ENCODE measurements around the gene TRAPPC11. TPM values are rescaled to one million over a fixed set of nuclear protein-coding genes. Genes with fewer than 3 reads are reported as not detected.

TRAPPC11 gene
- total and polyA plus RNA-seq, 2 of the 13 experiments (the other 11 are each of a cell fraction or from before 2014, with no cell fraction given) = 18.0 to 23.2 TPM

DNA sequence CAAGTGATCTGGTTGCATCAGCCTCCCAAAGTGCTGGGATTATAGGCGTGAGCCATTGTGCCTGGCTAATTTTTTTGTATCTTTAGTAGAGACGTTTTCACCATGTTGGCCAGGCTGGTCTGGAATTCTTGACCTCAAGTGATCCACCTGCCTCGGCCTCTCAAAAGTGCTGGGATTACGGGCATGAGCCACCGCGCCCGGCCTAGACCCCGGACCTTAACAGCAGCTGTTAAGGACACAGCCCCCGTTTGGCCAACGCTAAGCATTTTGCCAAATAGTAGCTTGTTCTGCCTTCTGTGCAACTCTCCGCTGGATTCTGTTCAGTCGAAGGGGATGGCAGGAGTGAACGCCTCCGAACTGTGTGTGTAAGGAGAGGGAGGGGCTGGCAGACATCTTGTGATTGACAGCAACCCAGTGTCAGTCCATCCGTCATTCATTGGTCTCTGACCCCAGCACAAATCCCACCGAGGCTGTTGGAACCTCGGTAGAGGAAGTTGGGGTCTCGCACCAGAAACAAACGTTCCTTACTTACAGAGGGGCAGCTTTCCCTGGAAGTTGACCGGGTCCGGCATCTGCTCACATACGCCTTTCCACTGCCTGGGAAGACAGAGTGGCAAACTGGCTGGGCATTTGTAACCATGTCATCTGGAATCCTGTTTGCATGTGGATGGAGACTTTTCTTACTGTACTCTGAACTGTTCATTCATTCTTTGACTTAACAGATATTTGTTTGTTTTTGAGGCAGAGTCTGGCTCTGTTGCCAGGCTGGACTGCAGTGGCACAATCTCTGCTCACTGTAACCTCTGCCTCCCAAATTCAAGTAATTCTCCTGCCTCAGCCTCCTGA lies 69.4 kb downstream of the TRAPPC11 start (continued):
- TF ChIP-seq, protein P1, sequence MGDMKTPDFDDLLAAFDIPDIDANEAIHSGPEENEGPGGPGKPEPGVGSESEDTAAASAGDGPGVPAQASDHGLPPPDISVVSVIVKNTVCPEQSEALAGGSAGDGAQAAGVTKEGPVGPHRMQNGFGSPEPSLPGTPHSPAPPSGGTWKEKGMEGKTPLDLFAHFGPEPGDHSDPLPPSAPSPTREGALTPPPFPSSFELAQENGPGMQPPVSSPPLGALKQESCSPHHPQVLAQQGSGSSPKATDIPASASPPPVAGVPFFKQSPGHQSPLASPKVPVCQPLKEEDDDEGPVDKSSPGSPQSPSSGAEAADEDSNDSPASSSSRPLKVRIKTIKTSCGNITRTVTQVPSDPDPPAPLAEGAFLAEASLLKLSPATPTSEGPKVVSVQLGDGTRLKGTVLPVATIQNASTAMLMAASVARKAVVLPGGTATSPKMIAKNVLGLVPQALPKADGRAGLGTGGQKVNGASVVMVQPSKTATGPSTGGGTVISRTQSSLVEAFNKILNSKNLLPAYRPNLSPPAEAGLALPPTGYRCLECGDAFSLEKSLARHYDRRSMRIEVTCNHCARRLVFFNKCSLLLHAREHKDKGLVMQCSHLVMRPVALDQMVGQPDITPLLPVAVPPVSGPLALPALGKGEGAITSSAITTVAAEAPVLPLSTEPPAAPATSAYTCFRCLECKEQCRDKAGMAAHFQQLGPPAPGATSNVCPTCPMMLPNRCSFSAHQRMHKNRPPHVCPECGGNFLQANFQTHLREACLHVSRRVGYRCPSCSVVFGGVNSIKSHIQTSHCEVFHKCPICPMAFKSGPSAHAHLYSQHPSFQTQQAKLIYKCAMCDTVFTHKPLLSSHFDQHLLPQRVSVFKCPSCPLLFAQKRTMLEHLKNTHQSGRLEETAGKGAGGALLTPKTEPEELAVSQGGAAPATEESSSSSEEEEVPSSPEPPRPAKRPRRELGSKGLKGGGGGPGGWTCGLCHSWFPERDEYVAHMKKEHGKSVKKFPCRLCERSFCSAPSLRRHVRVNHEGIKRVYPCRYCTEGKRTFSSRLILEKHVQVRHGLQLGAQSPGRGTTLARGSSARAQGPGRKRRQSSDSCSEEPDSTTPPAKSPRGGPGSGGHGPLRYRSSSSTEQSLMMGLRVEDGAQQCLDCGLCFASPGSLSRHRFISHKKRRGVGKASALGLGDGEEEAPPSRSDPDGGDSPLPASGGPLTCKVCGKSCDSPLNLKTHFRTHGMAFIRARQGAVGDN (CRISPR knock-in tag; IDR thresholded peaks at IDR 0.05) = peak; percentile 44
- TF ChIP-seq, protein P2, sequence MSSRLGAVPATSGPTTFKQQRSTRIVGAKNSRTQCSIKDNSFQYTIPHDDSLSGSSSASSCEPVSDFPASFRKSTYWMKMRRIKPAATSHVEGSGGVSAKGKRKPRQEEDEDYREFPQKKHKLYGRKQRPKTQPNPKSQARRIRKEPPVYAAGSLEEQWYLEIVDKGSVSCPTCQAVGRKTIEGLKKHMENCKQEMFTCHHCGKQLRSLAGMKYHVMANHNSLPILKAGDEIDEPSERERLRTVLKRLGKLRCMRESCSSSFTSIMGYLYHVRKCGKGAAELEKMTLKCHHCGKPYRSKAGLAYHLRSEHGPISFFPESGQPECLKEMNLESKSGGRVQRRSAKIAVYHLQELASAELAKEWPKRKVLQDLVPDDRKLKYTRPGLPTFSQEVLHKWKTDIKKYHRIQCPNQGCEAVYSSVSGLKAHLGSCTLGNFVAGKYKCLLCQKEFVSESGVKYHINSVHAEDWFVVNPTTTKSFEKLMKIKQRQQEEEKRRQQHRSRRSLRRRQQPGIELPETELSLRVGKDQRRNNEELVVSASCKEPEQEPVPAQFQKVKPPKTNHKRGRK (CRISPR knock-in tag; IDR thresholded peaks at IDR 0.05) = no peak
- no peak for TF ChIP-seq ZNF343 (CRISPR knock-in tag; IDR thresholded peaks at IDR 0.05)
- TF ChIP-seq TAF1 (CRISPR knock-in tag; IDR thresholded peaks at IDR 0.05) = no peak
- TF ChIP-seq MYC (CRISPR knock-in tag; IDR thresholded peaks at IDR 0.05; ENCODE audit: borderline replicate concordance) = peak; percentile 20; the same call in 1 of the 2 replicates
- no peak; the same call in 1 of the 2 replicates for TF ChIP-seq PITX1 (CRISPR knock-in tag; IDR thresholded peaks at IDR 0.05)
- TF ChIP-seq, protein P3, sequence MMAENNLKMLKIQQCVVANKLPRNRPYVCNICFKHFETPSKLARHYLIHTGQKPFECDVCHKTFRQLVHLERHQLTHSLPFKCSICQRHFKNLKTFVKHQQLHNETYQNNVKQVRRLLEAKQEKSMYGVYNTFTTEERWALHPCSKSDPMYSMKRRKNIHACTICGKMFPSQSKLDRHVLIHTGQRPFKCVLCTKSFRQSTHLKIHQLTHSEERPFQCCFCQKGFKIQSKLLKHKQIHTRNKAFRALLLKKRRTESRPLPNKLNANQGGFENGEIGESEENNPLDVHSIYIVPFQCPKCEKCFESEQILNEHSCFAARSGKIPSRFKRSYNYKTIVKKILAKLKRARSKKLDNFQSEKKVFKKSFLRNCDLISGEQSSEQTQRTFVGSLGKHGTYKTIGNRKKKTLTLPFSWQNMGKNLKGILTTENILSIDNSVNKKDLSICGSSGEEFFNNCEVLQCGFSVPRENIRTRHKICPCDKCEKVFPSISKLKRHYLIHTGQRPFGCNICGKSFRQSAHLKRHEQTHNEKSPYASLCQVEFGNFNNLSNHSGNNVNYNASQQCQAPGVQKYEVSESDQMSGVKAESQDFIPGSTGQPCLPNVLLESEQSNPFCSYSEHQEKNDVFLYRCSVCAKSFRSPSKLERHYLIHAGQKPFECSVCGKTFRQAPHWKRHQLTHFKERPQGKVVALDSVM (CRISPR knock-in tag; IDR thresholded peaks at IDR 0.05) = peak; percentile 83
- TF ChIP-seq HMG20A (CRISPR knock-in tag; IDR thresholded peaks at IDR 0.05; ENCODE audit: borderline replicate concordance) = 0 out of 2 replicates have a peak, but pooled peaks have one; percentile 35
- no peak for TF ChIP-seq TCF12 (IDR thresholded peaks at IDR 0.05)
- no peak for TF ChIP-seq TCF12 (CRISPR knock-in tag; IDR thresholded peaks at IDR 0.05)
- TF ChIP-seq NFE2 (CRISPR knock-in tag; IDR thresholded peaks at IDR 0.05) = no peak
- 0 out of 2 replicates have a peak, but pooled peaks have one; percentile 51 for TF ChIP-seq ZNF552 (CRISPR knock-in tag; IDR thresholded peaks at IDR 0.05; ENCODE audit: borderline replicate concordance)
- TF ChIP-seq, protein P4, sequence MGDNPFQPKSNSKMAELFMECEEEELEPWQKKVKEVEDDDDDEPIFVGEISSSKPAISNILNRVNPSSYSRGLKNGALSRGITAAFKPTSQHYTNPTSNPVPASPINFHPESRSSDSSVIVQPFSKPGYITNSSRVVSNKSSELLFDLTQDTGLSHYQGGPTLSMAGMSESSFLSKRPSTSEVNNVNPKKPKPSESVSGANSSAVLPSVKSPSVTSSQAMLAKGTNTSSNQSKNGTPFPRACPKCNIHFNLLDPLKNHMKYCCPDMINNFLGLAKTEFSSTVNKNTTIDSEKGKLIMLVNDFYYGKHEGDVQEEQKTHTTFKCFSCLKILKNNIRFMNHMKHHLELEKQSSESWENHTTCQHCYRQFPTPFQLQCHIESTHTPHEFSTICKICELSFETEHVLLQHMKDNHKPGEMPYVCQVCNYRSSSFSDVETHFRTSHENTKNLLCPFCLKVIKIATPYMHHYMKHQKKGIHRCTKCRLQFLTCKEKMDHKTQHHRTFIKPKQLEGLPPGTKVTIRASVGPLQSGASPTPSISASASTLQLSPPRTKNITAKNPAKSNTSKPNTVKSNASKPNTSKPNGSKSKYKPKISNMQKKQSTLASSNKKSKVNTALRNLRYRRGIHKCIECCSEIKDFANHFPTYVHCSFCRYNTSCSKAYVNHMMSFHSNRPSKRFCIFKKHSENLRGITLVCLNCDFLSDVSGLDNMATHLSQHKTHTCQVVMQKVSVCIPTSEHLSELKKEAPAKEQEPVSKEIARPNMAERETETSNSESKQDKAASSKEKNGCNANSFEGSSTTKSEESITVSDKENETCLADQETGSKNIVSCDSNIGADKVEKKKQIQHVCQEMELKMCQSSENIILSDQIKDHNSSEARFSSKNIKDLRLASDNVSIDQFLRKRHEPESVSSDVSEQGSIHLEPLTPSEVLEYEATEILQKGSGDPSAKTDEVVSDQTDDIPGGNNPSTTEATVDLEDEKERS (CRISPR knock-in tag; IDR thresholded peaks at IDR 0.05) = no peak
- peak; percentile 86 for TF ChIP-seq HOXD1 (CRISPR knock-in tag; IDR thresholded peaks at IDR 0.05)
- peak; percentile 37; the same call in 1 of the 2 replicates for TF ChIP-seq GFI1 (CRISPR knock-in tag; IDR thresholded peaks at IDR 0.05; ENCODE audit: borderline replicate concordance)
- TF ChIP-seq, protein P5, sequence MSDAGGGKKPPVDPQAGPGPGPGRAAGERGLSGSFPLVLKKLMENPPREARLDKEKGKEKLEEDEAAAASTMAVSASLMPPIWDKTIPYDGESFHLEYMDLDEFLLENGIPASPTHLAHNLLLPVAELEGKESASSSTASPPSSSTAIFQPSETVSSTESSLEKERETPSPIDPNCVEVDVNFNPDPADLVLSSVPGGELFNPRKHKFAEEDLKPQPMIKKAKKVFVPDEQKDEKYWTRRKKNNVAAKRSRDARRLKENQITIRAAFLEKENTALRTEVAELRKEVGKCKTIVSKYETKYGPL (CRISPR knock-in tag; IDR thresholded peaks at IDR 0.05) = no peak
- TF ChIP-seq CHD2 (IDR thresholded peaks at IDR 0.05; ENCODE audit: low read depth, low read length) = no peak
